ENCODE data around the gene SUGP1.
A peak's percentile ranks its signal among the peaks of the same experiment; 100 is the strongest.

SUGP1 gene

DNA sequence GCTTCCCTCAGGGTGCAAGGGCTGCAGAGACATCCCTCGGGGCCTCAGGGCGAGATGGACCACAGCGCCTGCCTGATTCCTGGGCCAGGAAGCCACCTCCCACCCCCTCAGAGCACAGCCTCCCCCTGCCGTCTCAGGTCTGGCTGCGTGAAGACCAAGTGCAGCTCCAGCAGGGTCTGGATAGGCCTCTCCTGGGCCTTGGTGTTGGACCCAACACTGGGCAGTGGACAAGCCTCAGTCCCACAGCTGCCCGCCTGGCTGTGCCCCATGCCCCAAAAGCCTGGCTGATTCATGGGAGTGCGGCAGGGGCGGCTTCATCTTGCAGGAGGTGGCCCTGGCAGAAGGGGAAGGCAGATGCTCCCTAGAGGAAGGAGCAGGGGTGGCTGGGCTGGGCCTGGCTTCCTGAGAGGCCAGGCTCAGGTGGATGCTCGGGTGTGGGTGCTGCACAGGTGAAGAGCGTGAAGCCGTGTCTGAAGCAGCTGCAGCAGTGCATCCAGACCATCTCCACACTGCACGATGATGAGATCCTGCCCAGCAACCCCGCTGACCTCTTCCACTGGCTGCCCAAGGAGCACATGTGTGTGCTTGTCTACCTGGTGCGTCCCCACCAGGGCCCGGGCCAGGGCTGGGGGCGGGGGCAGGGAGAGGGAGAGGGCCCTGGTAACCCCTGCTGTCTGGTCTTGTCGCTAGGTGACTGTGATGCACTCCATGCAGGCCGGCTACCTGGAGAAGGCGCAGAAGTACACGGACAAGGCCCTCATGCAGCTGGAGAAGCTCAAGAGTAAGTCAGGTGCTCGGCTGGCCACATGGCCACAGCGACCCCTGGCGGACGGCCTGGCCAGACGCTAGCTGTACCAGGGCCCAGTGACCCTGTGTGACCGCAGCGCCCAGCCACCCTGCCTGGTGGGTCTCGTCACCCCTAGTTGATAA, 22.0 kb upstream of the SUGP1 start:
- DNase-seq: peak; percentile 19

DNA sequence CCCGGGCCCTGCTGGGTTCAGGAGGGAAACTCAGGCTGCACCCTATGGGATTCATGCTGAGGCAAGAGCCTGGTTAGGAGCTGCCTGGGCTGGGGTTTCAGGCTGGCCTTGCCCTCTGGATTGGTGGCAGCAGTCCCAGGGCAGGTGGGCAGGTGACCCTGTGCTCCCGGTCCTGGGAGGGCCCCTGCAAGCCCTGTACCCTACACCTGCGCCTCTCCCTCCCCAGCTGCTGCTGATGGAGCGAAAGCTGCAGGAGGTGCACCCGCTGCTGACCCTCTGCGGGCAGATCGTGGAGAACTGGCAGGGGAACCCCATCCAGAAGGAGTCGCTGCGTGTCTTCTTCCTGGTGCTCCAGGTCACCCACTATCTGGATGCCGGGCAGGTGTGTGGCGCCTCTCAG, 20.7 kb upstream of the SUGP1 start:
- DNase-seq: no peak

DNA sequence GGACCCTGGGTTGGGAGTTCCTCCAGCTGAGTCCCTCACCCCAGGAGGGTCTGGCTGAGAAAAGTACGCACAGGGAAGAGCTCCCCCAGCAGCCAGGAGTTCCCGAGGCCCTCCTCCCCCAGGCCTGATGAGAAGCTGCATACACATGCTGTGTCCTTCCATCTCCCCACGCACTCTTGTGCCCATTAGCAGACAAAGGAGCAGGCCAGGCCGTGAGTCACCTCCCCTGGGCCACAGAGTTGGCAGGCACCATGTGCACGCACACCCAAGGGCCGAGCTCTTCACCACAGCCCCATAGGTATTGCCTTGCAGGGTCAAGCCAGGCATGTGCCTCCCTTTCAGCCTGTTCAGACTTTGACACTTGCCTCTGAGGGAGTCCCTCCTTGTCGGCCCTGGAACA, 17.8 kb upstream of the SUGP1 start:
- DNase-seq: no peak

DNA sequence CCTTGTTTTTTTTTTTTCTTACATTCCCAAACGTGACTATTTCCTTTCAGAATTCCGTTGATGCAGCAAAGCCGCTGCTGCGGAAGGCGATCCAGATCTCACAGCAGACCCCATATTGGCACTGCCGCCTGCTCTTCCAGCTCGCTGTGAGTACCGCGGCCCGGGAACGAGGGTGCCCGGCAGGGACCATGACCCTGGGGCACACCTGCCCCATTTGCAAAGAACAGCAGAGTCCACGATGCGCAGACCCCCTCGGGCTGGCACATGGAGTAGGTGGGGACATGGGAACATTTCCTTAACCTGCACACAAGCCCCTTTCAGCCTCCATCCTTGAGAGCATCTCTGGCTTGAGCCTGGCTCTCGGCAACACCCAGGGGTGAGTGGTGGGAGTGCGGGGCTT, 16.8 kb upstream of the SUGP1 start:
- DNase-seq: no peak

DNA sequence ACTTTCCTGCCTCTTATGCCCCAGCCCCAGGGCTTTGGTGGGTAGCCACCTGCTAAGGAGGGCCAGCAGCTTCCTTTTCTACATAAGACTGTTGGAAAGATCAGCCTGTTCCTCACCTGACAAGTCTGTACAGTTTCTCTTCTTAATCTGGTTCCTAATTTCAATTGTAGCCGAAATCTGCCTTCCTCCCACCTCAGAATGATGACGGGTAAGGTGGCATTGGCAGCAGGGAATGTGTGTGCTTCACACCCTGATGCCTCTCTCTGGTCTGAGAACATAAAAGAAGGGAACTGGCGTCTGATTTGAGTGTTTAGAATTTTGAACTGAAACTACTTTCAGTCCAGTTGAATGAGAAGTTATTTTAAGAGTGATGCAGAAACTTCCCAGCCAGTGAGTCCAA, 16.3 kb upstream of the SUGP1 start:
- DNase-seq: no peak

DNA sequence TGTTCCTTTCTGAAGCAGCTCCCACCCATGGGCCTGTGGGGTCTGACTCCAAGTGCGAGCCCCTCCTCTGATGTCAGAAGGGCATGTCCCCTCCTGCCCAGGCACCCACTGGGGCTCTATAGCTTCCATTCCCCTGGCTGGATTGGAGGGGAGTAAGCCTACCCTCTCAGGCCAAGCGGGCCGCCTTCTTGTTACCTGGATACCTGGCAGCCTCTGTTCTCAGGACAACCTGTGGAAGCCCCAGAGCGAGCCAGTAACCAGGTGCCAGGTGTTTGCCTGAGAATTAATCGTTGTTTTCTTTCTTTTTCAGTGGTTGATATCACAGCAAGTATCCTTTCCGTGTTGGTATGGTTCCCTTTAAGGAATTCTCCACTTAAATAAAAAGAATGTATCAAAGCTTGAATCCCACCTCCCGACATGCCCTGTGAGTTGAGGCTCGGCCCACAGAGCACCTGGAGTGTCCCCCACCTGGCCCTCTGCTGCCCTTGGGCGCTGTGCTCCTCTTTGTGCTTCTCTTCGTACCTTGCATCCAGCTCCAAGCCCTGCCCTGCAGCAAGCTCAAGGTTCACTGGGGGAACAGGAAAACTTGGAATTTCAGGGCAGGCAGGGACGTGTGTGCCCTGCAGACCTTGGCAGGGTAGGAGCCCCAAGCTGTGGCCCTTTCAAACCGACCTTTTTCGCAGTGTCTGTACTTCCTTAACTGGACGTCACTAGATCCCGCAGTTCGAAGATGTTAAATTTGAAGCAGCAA, 15.3 kb upstream of the SUGP1 start:
- DNase-seq: no peak

DNA sequence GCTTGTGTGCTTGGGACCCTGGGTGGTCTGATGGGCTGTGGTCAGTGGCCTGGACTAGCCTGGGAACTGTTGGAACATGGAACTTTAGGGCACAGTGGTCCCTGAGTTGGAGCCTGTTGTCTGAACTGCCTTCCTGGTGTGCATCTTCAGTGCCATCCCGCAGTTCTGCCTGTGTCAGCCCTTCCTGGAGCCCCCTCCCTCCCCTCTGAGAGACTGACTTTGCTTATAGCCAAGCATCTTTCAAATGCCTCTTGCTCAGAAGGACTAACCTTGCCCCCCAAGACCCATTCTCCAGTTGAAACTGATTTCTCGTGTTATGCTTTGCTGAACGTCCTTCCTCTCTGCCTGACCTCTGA, 14.7 kb upstream of the SUGP1 start:
- no peak for DNase-seq

DNA sequence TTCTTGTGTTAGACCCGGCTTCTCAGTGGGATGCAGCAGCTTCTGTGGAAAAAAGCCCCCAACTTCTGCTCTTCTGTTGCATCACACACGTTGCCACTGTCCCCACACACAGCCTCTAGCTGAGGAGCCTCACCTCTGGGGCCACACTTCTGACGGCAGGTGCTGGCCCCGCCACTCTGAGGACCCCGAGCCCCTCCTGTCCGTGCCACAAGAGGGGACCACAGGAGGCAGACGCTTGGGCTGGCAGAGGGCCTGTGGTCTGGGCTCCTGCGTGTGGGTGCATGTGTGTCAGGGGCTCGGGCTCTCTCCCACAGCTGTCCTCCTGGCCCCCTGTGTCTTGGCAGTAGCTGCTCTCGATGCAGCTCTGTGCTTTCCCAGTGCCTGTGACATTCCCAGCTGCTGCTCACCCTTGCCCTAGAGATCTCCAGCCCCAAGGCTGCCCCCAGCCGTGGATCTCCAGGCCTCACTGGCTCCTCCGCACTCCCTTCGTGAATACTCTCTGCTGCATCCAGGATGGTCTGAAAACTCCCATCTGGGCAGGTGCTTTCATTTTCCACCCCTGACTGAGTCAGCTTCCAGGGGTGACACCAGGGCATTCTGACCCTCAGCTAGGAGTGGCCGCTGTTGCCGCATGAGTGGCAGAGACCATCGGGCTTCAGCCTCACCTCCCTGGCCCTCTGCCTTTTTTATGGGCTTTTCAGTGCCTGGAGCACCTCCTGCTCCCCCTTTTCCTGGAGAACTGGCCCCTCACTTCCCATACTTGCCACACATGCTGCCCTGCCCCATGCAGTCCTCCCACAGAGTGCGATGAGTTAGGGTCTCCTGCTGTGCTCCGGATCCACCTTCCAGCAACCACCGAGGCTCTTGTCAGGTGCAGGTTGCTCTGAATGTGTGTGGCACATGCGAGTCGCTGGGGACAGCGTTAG, 14.0 kb upstream of the SUGP1 start:
- DNase-seq: no peak

DNA sequence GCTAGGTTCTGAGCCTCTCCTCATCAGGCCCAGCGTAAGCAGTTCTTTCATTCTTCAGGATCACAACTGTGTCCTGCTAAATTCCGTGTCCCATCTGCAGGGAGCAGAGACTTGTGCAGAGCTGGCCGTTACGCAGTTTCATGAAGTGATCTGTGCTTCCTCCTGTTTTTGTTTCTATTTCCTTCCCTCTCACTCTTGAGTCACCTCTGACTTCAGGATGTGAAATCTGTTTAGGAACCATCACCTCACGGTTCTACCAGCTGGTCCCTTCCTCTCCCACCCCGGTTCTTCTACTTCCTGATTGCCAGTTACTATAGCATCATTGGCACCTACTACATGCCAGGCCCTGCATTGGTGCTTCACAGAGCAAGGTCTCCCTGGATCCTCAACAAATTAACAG, 8.8 kb upstream of the SUGP1 start:
- peak; percentile 26 for DNase-seq

DNA sequence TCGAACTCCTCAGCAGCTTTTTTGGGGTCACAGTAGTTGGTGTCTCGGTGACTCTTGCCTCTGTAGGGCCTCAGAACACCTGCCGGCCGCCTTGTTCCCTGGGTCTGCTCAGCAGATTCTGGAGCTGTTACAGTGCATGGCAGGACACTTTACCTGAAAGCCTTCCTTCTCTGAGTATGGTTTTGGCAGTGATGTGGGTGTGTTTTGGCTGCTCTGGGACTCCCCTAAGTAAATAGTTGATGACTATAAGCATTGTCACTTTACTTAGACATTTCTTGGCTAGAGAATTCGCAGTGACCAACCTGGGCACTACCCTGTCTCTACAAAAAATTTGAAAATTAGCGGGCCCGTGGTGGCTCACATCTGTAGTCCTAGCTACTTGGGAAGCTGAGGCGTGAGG, 7.4 kb upstream of the SUGP1 start:
- DNase-seq: no peak

DNA sequence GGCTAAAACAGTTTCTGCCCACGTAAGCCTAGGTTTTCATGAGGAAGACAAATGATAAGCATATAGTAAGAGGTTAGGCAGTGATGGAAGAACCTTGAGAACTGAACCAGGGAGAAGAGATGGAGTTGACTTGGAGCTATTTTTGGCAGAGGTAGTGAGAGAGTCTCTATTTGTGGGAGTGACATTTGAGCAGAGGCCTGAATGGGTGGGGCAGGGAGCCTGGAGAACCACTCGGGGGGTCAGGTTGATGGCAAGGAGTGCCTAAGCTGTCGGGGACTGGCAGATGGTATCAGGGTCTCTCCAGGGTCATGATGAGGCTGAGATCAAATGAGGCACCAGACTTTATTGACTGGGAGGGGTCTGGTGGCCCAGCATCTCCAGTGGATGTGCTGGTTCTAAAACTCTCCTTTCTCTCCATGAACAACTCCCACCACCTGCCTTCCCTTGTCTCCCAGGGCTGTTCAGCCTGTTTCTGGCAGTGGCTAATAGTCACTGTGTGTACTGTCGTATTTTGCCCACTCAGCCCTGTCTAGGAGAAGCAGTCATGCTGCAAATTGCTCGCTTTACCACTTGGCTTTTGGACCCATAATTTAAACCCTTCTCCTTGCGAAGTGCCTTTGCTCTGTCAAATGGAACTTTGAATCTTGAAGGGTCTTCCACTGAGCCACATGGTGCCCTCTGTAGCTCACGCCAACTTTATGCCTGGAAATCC, 3.9 kb upstream of the SUGP1 start:
- DNase-seq: no peak

DNA sequence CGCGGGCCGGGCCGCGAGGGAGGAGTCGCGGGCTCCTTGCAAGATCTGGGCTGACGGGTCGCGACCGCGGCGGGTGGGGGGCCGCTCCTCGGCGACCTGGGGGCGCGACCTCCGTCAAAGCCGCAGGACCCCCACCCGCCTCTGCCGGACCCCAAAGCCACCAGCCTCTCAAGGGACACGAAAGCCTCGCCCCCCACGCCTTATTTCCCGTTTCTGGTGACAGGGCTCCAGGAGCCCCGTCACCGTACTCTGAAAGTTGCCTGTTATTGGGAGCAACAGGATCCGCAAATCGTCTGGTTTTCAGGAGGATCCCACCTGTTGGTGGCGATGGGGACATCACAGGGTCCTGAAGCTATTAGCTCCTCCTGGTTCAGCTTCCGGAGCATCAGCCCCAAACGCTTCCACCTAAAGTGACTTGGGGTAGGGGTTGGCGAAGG, 850 bp upstream of the SUGP1 start:
- peak; percentile 14 for DNase-seq

DNA sequence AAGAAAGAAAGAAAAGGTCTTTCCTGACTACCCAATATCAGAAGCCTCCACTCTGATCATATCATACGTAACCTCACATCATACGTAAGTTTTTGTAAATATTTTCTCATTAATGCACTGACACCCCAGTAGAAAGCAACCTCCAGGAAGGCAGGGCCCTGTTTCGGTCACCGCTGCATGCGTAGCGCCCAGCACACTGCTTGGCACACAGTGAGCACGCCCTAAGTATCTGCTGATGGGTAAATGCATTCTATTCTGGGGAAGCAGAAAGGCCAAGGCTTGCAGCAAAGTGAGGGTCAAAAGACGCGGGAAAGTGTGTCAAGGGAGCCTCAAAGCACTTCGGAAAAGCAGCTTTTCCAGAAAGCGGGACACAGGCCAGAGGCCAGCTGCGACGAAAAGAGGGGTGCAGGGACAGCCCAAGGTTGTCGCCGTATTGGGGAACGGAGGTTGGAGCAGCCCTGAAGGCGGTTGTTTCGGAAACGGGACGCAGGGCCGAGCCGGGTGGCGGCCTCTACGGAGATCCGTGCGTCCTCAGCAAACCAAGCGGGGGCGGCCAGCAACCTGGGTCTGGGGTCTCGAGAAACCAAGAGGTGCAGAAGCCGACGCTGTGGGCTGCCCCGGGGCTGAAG, 463 bp downstream of the SUGP1 start:
- peak; percentile 26 for DNase-seq

DNA sequence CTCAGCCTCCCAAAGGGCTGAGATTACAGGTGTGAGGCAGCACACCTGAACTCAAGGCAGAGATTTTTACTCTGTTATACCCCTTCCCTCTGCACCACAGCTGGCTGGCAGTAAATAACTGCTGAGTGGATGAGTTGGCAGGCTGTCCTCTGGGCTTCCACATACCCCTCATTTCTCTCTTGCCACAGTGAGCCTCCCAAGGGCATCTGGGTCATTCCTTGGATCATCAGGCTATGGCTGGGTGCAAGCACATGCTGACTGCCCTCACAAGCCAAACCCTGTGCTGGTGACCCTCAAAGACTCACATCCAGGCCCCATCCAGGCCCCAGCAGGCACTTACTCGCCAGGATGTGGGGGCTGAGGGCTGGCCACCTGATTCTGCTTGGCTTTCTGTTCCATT, 4.2 kb downstream of the SUGP1 start:
- no peak for DNase-seq

DNA sequence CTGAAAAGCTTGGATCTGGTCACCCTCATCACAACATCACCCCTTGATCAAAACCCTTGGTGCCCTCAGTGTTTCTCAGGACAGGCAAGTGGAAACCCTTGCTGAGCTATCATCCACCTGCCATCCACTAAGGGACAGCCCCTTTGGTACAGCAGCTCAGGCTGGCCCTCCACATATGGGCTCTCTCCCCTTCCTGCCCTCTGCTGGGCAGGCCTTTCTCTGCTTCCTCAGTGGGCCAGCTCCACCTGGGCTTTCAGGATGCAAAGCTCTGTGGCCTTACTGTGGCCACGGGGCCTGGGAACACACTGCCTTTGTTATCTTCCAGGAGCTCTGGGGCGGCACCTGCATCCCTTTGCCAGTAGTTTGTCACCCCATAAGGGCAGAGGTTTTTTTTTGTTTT, 4.9 kb downstream of the SUGP1 start:
- DNase-seq: peak; percentile 8

DNA sequence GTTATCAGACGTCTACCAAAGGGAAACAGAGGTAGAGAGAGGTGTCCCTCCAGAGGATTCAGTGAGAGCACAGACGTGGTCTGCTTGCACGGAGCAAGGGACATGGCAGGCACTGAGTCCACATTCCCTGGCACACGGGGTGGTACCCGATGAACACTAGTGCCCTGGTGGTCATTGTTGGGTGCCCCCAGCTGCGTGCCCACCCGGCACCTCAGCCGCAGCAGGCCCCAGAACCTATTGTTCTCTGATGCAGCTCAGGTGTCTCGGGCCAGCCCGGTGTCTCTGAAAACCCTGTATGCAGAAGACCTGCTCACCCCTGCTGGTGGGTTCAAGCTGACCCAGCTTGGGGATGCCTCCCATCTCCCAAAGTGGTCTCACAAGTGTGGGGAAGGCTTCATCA, 11.9 kb downstream of the SUGP1 start:
- no peak for DNase-seq

DNA sequence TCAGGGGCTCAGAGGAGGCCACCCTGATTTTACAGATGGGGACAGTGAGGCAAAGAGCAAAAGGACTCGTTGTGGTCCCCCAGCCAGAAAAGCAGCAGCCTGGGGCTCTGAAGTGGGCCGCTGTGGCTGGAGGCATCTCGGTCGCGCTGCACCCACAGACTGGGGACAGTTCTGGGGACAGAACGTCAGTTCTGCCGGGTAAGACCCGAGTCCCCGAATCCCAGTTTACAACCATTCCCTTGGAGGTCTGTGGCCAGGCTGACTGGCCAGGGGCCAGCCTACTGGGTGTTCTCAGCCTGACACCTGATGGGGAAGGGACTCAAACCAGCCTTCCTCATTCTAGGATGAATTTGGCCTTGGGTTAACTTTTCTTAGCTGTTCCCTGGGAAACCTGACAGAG, 14.1 kb downstream of the SUGP1 start:
- no peak for DNase-seq

DNA sequence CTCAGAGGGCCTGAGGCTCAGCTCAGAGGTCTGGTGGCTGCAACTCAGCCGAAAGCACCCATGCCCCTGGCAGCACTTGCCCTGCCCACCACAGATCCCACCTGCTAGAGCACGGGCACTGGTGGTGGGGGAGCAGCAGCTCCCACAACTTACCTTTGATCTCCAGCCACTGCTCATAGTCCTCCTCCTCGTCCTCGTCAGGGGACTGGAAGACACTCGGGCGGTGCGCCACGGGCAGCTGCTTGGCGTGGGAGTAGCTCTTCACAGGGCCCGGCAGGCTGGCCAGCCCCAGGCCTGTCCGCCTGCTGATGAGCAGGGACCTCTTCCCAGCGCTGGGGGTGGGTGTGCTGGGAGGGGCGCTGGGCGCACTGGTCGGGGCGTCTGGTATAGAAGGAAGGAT, 14.6 kb downstream of the SUGP1 start:
- DNase-seq: no peak

DNA sequence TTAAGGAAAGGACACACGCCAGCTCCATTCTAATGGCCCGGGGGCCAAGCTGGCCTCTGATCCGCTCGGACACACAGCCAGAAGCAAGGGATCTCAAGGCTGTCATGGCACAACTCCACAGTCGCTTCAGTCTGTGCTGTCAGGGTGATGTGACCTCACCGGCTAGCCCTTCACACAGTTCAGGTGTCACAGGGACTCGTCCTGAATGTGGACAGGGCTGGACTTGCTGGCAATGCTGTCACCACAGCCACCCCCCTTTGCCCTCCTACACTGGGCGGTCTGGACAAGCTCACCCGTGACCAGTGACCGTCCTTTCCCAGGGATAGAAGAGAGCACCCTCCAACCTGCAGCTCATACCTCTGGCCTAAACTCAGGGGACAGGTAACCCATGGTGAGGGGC, 15.2 kb downstream of the SUGP1 start:
- DNase-seq: no peak

DNA sequence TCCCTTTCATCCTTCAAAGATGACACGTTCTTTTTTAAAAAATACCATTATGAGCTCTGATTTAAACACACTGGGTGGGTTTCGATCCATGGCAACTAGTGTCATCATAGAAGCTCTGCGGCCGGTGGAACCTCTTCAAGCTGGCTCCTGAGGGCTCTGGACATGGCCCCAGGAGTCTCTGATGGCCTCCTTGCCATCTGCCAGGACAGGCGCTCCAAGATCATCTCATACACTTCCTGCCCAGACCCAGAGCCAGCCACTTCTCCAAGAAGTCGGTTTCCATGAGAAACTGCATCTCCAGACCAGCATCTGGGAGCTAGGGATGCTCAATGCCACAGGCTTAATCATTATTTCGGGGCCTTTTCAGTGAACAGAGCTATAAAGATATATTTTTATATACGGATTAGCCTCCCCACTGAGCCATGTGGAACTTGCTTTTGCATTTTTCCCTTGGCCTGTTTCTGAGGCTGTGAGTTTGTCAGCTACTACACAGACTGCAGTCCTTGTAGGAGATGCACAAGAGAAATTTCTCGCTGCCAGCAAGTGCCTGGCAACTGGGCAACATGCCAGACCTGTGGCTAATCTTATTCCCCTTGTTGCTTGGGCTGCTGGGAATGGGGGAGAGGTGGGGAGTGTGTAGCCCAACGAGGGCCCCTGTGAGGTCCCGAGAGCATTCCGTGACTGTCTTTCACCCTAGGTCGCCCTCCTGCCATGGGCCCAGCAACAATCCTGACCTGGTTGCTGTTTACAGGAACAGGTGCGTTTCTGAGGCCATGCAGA, 15.9 kb downstream of the SUGP1 start:
- no peak for DNase-seq

DNA sequence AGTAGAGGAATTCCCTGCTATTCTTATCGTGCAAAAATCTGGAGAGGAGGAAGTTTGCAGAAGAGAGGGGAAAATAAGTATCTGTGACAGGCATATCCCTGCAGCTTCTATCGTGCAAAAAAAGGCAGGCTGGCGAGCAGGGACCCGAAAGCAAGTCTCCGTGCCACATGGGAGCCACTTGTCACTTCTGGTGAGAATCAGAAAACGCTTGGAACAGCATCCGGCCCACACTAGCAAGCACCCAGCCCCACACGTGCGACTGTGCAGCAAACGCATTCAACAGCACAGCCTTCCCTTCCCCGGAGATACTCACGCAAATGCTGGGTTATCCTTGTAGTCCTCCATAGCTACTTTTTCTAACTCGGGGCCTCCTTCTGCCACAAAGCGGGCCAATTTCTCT, 16.9 kb downstream of the SUGP1 start:
- no peak for DNase-seq
